Activated gamma-delta T cell treated with Interleukin-2 at 50 U/mL for 16 hours (primary cell): ENCODE results near the gene FMNL3.

Experiments
- DNase-seq: peaks from one replicate; pipeline ENCODE4 v3.0.0-alpha.2; 2020

Gene FMNL3

GRCh38 chr12:49588281-49588680 is 118.9 kb downstream of the FMNL3 start:
- DNase-seq = no peak

GRCh38 chr12:49587174-49587908 is 119.9 kb downstream of the FMNL3 start:
- no peak for DNase-seq
